Tibial artery (tissue), 4 donors: ENCODE results near the gene GNB3.

ENCODE experiments used
- DNase-seq, 2 donors: peaks; one replicate each; pipeline ENCODE4 v3.0.0-alpha.2; 2019
- H3K27ac ChIP-seq, 2 donors: fragments of 200-600 bp; sonication (generic) in 1 of 2; 1 replicate in 1 of 2; 2 replicates in 1 of 2; pipeline ENCODE4 v1.5.1; 2018 to 2019; ENCODE audit warnings: mild to moderate bottlenecking in 1 of 2
- H3K27me3 ChIP-seq, 2 donors: fragments of 200-600 bp; sonication (generic) in 1 of 2; one replicate each; pipeline versions ENCODE4 v1.5.1 to v1.6.0; 2016 to 2019
- H3K36me3 ChIP-seq, 3 donors: fragments of 200-600 bp; sonication (generic) in 2 of 3; one replicate each; pipeline ENCODE4 v1.5.1; 2016 to 2019; ENCODE audit warnings: mild to moderate bottlenecking in 2 of 3
- H3K4me1 ChIP-seq, 4 donors: fragments of 200-600 bp; sonication (generic) in 2 of 4; 1 replicate in 3 of 4; 2 replicates in 1 of 4; pipeline ENCODE4 v1.5.1; 2016 to 2019
- H3K4me3 ChIP-seq, 2 donors: fragments of 200-600 bp; sonication (generic) in 1 of 2; 1 replicate in 1 of 2; 2 replicates in 1 of 2; pipeline ENCODE4 v1.5.1; 2018 to 2019; ENCODE audit warnings: mild to moderate bottlenecking in 2 of 2
- H3K9me3 ChIP-seq, 3 donors: fragments of 200-600 bp; sonication (generic) in 1 of 3; one replicate each; pipeline ENCODE4 v1.5.1; 2016 to 2019
- CTCF ChIP-seq, 2 experiments: fragments of 200-600 bp in 1 of 2; fragments of 450-650 bp in 1 of 2; IDR thresholded peaks; one replicate each; pipeline ENCODE4 v1.5.1; 2017 to 2019; ENCODE audit warnings: antibody characterized with exemption in 2 of 2, mild to moderate bottlenecking in 1 of 2, moderate library complexity in 1 of 2
- intact Hi-C: fragments of 100-400 bp; cut with DNase I; formaldehyde crosslinking; loops from one replicate; pipeline ENCODE4 v1.15.0; 2023; ENCODE audit warnings: low total_unique reads

GNB3 gene

GRCh38 chr12:6820166-6820565 lies 20.6 kb upstream of the GNB3 start:
- intact Hi-C loops: no loop called here
- no peak overlapping the region for H3K27ac ChIP-seq
- DNase-seq: no peak
- H3K27me3 ChIP-seq: peaks cover 0 to 68% of the 10 kb centered on the region in 2 donors
- H3K4me1 ChIP-seq: peaks cover 0 to 18% (median 15%) of the 10 kb centered on the region in 4 donors
- no peak for TF ChIP-seq CTCF (IDR thresholded peaks at IDR 0.05)
- H3K9me3 ChIP-seq: no peaks in the 10 kb centered on the region
- no peak overlapping the region for H3K4me3 ChIP-seq
- no peaks in the 10 kb centered on the region for H3K36me3 ChIP-seq

GRCh38 chr12:6821591-6822425 lies 18.9 kb upstream of the GNB3 start, which contains the start of gene GPR162:
GPR162 (plus strand) TSS chr12:6821821; CDS start chr12:6823899, 2,078 bp downstream.
- Histone ChIP-seq H3K4me1 (peaks cover 0 to 27% (median 22%) of the 10 kb centered on the region in 4 donors), H3K27me3 (peaks cover 0 to 67% of the 10 kb centered on the region in 2 donors), H3K27ac (peak within 1 kb of the TSS in 1 of 2 donors; percentile 3), H3K36me3 (no peaks in the 10 kb centered on the region), H3K4me3 (peak within 1 kb of the TSS; percentile 43 to 53), H3K9me3 (no peaks in the 10 kb centered on the region)
- intact Hi-C loops: no loop called here
- no peak for TF ChIP-seq CTCF (IDR thresholded peaks at IDR 0.05)
- no peak for DNase-seq

DNA sequence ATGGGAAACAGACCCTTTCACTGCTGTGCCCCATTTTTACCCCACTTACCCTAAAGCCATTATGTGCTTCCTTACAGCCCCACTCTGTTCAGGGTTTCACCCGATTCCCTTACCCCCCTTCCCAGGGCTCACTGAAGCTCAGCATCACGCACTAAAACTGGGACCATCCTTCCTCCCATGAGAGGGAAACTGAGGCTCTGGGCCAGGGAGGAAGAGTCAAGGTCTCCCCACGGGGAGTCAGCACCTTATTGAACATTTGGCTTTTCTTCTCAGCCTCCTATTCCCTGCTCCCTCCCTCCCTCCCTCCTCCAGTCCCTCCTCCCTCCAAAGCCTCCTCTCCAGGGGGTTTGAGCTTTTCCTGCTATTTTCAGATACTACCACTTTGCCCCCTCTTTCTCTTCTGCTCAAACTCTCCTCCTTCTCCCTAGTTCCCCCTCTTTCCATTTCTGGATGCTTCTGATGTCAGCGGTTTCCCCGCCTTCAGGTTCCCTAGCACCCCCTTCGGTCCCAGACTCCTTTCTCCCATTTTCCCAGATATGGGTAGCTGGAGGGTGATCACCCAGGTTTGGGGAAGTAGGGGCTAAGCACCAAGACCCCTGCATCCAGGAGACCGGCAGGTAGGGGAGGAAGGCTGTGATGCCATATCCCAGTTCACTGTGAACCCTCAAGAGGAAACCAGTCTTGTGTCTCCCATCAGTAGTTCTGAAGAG lies 18.1 kb upstream of the GNB3 start:
- H3K27me3 ChIP-seq: peaks cover 0 to 65% of the 10 kb centered on the region in 2 donors
- H3K4me1 ChIP-seq: peaks cover 0 to 34% (median 29%) of the 10 kb centered on the region in 4 donors
- no peak for TF ChIP-seq CTCF (IDR thresholded peaks at IDR 0.05)
- H3K4me3 ChIP-seq: no peak overlapping the region
- no peaks in the 10 kb centered on the region for H3K36me3 ChIP-seq
- no peaks in the 10 kb centered on the region for H3K9me3 ChIP-seq
- no peak overlapping the region for H3K27ac ChIP-seq
- intact Hi-C loops: no loop called here
- no peak for DNase-seq

DNA sequence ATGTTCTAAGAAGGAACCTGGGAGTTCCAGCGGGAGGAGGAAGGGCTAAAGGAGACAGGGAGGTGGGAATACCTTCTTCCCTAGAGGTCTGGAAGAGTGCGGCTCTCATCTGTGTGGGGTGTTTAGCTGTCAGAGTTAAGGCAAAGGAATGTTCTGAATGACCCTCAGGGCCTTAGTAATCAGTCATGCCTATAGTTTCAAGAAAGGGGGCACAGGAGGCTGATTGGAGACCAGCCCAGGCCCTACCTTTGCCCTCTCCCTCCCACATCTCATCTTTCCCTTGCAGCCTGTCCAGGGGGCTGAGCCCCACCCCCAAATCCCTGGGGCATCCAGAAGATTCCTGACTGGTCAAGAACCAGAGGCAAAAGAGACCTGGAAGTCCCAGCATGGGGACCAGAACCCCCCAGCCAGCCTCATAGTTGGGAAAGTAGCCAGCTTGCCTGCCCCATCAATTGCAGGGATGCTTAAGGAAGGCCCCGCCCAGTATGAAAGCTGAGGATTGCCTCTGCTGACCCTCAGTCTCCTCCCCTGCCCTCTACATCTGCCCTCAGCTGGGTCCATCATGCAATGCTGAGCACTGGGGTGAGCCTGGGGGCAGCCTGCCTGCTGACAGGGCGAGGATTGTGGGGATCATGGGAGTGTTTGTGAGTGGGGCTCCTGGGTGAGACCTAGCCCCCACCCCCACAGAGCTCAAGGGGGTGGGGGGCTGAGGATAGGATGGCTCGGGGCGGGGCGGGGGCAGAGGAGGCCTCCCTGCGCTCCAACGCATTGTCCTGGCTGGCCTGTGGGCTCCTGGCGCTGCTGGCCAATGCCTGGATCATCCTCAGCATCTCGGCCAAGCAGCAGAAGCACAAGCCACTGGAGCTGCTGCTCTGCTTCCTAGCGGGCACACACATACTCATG lies 17.3 kb upstream of the GNB3 start:
- H3K9me3 ChIP-seq: no peaks in the 10 kb centered on the region
- no peak overlapping the region for H3K4me3 ChIP-seq
- H3K4me1 ChIP-seq: peaks cover 0 to 40% (median 35%) of the 10 kb centered on the region in 4 donors
- no peak overlapping the region for H3K27ac ChIP-seq
- no peaks in the 10 kb centered on the region for H3K36me3 ChIP-seq
- H3K27me3 ChIP-seq: peaks cover 0 to 62% of the 10 kb centered on the region in 2 donors
- intact Hi-C loops: no loop called here
- TF ChIP-seq CTCF (IDR thresholded peaks at IDR 0.05): no peak
- DNase-seq: no peak

GRCh38 chr12:6824085-6824775 lies 16.5 kb upstream of the GNB3 start:
- DNase-seq: no peak
- Histone ChIP-seq H3K4me3 (no peak overlapping the region), H3K4me1 (peaks cover 0 to 45% (median 37%) of the 10 kb centered on the region in 4 donors), H3K27ac (no peak overlapping the region), H3K9me3 (no peaks in the 10 kb centered on the region), H3K36me3 (no peaks in the 10 kb centered on the region), H3K27me3 (peaks cover 0 to 56% of the 10 kb centered on the region in 2 donors)
- intact Hi-C loops: no loop called here
- no peak for TF ChIP-seq CTCF (IDR thresholded peaks at IDR 0.05)
